Natural killer cell treated with Interleukin-12 subunit alpha and Interleukin-12 subunit beta and Interleukin-15 and Interleukin-18, amount 100 ng/mL, for 72 hours (primary cell): Measurements from ENCODE around the gene TMEM164. TPM values are rescaled to one million over a fixed set of nuclear protein-coding genes. Genes with fewer than 3 reads are reported as not detected.
A peak's percentile ranks its signal among the peaks of the same experiment; 100 is the strongest.

Experiments
- ATAC-seq, 2 donors: fragments of 150-1000 bp; cut with Tn5 transposase in 1 of 2; sonication (Bioruptor Pico), chemical (Tn5 transposase) in 1 of 2; 2 replicates each; pipeline ENCODE4 v1.10.0; 2021
- DNase-seq: peaks from one replicate; pipeline ENCODE4 v3.0.0; 2022; ENCODE audit warnings: low spot score
- H3K27ac Mint-ChIP-seq, 2 donors: 1 replicate in 1 of 2; 2 replicates in 1 of 2; pipeline ENCODE4 v1.8.0; 2022; ENCODE audit warnings: mixed read lengths in 2 of 2, mild to moderate bottlenecking in 1 of 2, moderate library complexity in 1 of 2
- H3K27me3 Mint-ChIP-seq, 2 donors: 1 replicate in 1 of 2; 2 replicates in 1 of 2; pipeline ENCODE4 v1.8.0; 2022; ENCODE audit warnings: mixed read lengths in 2 of 2
- H3K36me3 Mint-ChIP-seq: one replicate; pipeline ENCODE4 v1.8.0; 2022; ENCODE audit warnings: mixed read lengths
- H3K4me1 Mint-ChIP-seq, 2 donors: 1 replicate in 1 of 2; 2 replicates in 1 of 2; pipeline ENCODE4 v1.8.0; 2022; ENCODE audit warnings: low read depth in 2 of 2, mixed read lengths in 2 of 2, mild to moderate bottlenecking in 1 of 2
- H3K4me3 Mint-ChIP-seq: one replicate; pipeline ENCODE4 v1.8.0; 2022; ENCODE audit warnings: mixed read lengths
- H3K9me3 Mint-ChIP-seq: 2 replicates; pipeline ENCODE4 v1.8.0; 2022; ENCODE audit warnings: mixed read lengths
- total RNA-seq, 2 donors: library from RNA; stranded (reverse); gene quantifications; one replicate each; pipeline ENCODE4 v1.2.3, GENCODE V29; 2022

The TMEM164 gene
- total RNA-seq, 2 donors from 2014 or later = 29.6 to 41.0 TPM

DNA sequence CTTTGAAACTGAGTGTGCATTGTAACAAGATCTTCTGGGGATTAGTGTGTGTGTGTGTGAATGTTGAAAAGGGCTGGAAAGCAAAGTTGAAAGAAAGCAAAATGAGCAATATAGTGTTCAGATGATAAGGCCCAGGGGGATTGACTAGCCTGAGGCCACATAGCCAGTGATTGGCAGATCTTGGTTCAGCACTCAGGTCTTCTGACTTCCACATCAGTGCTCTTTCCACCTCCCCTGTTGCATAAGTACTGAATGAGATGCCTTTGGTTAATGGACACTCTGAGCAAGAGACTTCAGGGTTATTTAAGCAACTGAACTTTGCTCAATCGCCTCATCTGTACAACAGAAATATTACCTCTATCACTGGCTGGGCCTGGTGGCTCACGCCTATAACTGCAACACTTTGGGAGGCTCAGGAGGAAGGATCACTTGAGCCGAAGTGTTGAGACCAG is 120.4 kb downstream of the TMEM164 start:
- H3K36me3 Mint-ChIP-seq = no peaks in the 10 kb centered on the region
- no peak overlapping the region for H3K27ac Mint-ChIP-seq
- H3K4me1 Mint-ChIP-seq = peaks cover 0 to 4% of the 10 kb centered on the region in 2 donors
- ATAC-seq (no peak), DNase-seq (no peak)
- no peaks in the 10 kb centered on the region for H3K9me3 Mint-ChIP-seq
- H3K27me3 Mint-ChIP-seq = peaks cover 0 to 2% of the 10 kb centered on the region in 2 donors
- no peak overlapping the region for H3K4me3 Mint-ChIP-seq

DNA sequence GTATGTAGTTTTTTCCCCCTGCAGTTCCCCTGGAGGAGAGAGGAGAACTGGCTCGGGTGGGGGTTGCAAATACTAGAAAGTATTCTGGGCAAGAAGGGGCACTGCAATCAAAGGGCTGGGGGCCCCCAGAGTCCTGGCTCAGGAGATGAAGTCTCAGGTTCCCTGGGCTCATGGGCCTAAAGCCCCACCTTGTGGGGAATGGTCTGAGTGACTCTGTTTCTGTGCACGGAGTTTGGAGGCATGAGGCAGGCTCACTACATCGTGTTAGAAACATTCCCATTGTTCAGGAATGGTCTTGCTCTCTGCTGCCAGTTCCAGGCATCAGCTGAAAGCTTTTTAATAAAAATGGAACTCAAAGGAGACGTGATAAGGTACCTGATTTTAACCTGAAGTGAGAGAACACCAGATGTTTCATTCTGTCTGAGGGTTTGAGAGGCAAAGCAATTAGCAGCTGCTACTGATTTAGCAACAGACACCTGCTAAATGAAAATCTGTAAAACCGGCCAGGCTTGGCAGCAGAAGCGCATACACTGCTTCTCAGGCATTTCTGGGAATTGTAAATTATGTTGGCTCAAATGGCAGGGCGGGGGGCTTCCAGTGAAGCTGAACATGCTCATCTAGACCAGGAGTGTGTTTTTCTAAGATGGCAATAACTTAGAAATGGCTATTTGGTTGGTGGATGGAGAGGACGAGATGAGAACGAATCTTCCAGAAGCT is 122.7 kb downstream of the TMEM164 start:
- Mint-ChIP-seq H3K9me3 (no peaks in the 10 kb centered on the region), H3K36me3 (no peaks in the 10 kb centered on the region), H3K27me3 (peaks cover 0 to 2% of the 10 kb centered on the region in 2 donors), H3K4me3 (no peak overlapping the region), H3K4me1 (peaks cover 0 to 3% of the 10 kb centered on the region in 2 donors), H3K27ac (no peak overlapping the region)
- DNase-seq (no peak), ATAC-seq (no peak)

DNA sequence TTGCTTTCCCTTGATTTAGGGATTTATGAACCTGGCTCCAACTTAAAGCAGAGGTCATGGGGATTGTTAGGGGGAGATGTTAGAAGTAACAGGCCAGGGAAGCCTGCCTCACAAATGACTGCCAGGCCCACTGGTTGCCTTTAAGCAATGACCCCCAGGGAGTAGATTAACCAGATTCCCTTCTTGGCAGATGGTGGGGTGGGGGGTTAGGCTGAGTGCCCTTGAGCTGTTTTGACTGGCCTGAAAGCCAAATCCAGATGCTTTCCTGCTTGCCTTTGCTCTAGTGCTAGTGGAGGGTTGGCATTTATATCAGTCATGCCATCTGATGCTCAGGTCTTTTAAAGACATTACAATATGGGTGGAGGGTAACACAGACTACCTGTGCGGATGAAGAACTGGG is 128.1 kb downstream of the TMEM164 start:
- H3K9me3 Mint-ChIP-seq = no peaks in the 10 kb centered on the region
- no peaks in the 10 kb centered on the region for H3K27me3 Mint-ChIP-seq
- no peak overlapping the region for H3K27ac Mint-ChIP-seq
- DNase-seq = no peak
- H3K4me3 Mint-ChIP-seq = no peak overlapping the region
- peaks cover 12% of the 10 kb centered on the region in 2 donors for H3K4me1 Mint-ChIP-seq
- no peak for ATAC-seq
- no peaks in the 10 kb centered on the region for H3K36me3 Mint-ChIP-seq

DNA sequence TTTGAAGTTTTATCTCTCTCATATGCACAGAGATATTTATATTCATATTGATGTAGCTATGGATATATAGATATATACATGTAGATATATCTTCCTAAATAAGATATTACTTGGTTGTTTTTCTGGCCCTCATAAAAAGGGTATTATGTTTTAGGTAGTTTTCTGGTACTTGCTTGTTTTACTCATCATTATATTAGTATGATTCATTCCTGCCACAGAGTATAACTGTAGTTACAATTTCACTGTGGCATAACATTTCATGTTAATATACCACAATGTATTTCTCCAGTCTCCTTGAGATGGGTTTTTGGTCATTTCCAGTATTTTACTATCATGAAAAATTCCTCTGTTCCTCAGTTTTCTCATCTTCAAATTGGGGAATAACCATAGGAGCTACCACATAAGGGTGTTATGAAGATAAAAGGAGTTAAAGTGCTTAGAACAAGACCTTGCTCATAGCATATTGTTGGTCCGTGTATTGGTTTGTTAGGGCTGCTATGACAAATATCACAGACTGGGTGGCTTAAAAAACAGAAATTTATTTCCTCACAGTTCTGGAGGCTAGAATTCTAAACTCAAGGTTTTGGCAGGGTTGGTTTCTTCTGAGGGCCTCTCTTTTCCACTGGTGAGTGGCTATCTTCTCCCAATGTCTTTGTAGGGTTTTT is 129.7 kb downstream of the TMEM164 start:
- peak overlapping the region; percentile 54 for H3K4me3 Mint-ChIP-seq
- H3K9me3 Mint-ChIP-seq = no peaks in the 10 kb centered on the region
- DNase-seq (no peak), ATAC-seq (peak in 1 of 2 donors; percentile 70)
- H3K27me3 Mint-ChIP-seq = no peaks in the 10 kb centered on the region
- no peaks in the 10 kb centered on the region for H3K36me3 Mint-ChIP-seq
- H3K27ac Mint-ChIP-seq = peak overlapping the region in 1 of 2 donors; percentile 77
- H3K4me1 Mint-ChIP-seq = peaks cover 12% of the 10 kb centered on the region in 2 donors

DNA sequence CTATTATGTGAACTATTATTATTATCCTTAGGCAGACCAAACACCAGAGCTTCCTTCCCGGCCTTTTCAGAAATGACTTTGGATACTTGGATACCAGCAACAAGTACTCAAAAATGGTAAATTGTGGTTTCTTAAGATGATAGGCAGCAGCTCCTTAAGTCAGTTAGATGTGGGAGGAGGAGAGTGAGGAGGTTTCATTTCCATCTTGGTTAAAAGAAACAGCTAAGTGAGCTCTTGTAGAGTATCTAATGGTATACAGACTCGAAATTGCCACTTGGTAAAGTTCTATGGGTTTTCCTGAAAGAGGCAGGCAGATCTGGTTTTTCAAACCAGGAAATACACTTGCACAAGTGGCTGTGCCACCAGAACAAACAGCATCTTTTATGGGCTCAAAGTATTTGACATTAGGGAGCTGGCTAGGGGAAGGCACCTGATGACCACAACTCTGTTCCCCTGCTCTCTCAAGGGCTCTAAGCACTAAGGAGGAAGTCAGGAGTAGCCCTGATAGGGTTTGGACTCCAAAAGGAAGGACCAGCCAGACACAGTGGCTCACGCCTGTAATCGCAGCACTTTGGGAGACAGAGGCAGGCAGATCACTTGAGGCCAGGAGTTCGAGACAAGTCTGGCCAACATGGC is 130.9 kb downstream of the TMEM164 start:
- Mint-ChIP-seq H3K36me3 (no peaks in the 10 kb centered on the region), H3K27me3 (no peaks in the 10 kb centered on the region), H3K4me3 (peak overlapping the region; percentile 54), H3K9me3 (no peaks in the 10 kb centered on the region), H3K4me1 (peaks cover 12% of the 10 kb centered on the region in 2 donors), H3K27ac (peak overlapping the region; percentile 30 to 77)
- no peak for DNase-seq
- peak in 1 of 2 donors; percentile 61 for ATAC-seq

DNA sequence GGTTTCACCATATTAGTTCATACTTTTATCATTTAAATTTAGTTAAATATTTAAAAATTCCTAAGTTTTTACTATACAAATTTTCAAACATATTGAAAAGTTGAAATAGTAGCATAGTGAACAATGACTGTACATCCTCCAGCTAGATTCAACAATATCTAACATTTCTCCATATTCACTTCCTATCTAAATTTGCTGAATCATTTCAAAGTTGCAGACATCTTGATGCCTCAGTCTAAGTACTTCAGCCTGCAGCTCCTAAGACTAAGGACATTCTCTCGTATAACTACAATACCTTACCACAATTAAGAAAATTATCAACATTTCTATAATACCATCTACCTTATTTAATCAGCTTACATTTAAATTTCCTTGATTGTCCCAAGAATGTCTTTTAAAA is 132.7 kb downstream of the TMEM164 start:
- H3K4me1 Mint-ChIP-seq = peaks cover 12% of the 10 kb centered on the region in 2 donors
- H3K27me3 Mint-ChIP-seq = no peaks in the 10 kb centered on the region
- H3K4me3 Mint-ChIP-seq = no peak overlapping the region
- DNase-seq (no peak), ATAC-seq (no peak)
- H3K27ac Mint-ChIP-seq = no peak overlapping the region
- H3K9me3 Mint-ChIP-seq = no peaks in the 10 kb centered on the region
- H3K36me3 Mint-ChIP-seq = no peaks in the 10 kb centered on the region

DNA sequence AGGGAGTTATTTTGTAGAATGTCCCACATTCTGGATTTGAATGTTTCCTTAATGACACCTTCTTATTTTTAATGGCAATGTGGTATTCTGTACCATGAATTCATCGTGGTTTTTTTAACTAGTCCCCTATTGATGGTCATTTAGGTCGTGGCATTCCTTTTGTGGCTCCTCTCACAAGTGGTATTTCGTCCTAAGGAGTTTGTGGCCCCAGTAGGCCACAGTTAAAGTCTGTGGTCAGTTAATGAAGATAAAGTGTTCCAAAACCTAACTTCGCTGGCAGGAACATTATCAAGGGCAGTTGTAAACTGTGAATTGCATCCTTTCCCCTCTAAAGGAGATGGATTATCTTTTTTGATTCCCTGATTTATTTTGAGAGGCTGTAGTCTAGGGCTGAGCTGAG is 133.2 kb downstream of the TMEM164 start:
- H3K4me3 Mint-ChIP-seq = no peak overlapping the region
- no peak for ATAC-seq
- no peaks in the 10 kb centered on the region for H3K9me3 Mint-ChIP-seq
- H3K4me1 Mint-ChIP-seq = peaks cover 12 to 14% of the 10 kb centered on the region in 2 donors
- H3K27ac Mint-ChIP-seq = no peak overlapping the region
- H3K36me3 Mint-ChIP-seq = no peaks in the 10 kb centered on the region
- no peaks in the 10 kb centered on the region for H3K27me3 Mint-ChIP-seq
- no peak for DNase-seq

DNA sequence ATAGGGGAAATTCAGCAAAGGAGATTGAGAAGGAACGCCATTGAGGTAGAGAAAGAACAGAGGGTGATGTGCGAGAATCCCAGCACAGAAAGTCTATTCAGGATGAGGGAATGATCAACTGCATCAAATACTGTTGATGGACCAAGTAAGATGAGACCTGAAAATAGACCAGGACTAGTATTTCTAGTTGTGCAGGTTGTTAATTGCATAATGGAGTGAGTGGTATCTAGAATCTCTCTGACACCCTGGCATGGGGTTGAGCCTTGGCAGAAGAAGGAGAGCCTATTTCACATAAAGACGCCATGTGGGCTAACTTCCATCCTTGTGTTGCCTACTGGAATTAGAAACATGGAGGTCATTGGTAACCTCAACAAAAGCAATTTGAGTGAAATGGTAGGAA is 135.6 kb downstream of the TMEM164 start:
- Mint-ChIP-seq H3K36me3 (no peaks in the 10 kb centered on the region), H3K27ac (no peak overlapping the region), H3K4me1 (peaks cover 8 to 10% of the 10 kb centered on the region in 2 donors), H3K27me3 (no peaks in the 10 kb centered on the region), H3K4me3 (no peak overlapping the region), H3K9me3 (no peaks in the 10 kb centered on the region)
- DNase-seq (no peak), ATAC-seq (no peak)

DNA sequence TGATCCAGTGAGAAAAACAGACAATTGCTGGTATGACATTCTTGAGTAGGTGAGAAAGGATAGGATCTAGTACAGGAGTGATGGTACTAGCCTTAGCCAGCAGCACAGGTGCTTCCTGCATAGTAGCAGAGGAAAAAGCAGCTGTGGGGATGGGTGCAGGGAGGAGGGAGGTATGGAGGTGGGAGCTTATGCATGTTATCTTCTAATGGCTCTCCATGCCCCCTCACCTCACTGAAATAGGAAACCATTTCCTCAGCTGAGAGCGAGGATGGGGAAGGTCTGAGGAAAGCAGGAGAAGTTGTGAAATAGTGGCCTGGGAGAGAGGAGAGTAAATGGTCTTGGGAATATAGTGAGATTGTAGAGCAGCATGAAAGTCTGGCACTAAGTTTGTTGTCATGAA is 136.3 kb downstream of the TMEM164 start:
- H3K36me3 Mint-ChIP-seq = no peaks in the 10 kb centered on the region
- H3K4me1 Mint-ChIP-seq = peaks cover 3 to 5% of the 10 kb centered on the region in 2 donors
- H3K4me3 Mint-ChIP-seq = no peak overlapping the region
- no peaks in the 10 kb centered on the region for H3K27me3 Mint-ChIP-seq
- no peak overlapping the region for H3K27ac Mint-ChIP-seq
- no peaks in the 10 kb centered on the region for H3K9me3 Mint-ChIP-seq
- DNase-seq = no peak
- no peak for ATAC-seq

DNA sequence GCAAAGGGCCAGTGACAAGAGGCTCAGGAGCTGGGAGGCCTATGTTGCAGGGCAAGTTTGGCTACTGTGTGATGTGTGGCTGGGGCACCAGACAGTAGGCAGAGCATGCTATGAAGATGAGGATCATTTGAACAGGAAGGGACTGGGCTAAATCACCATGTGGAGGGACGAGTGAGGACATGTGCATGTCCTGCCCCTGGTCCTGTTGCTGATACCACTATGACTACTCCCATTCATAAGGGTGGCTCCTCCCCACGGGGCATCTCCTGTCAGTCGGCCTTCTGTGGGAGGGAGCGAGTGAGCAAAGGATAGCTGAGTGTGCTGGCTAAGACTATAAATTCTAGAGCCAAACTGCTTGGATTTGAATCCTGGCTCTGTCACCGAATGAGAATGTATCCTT is 139.2 kb downstream of the TMEM164 start:
- Mint-ChIP-seq H3K27ac (no peak overlapping the region), H3K36me3 (no peaks in the 10 kb centered on the region), H3K4me3 (no peak overlapping the region), H3K9me3 (no peaks in the 10 kb centered on the region), H3K4me1 (peaks cover 0 to 7% of the 10 kb centered on the region in 2 donors), H3K27me3 (no peaks in the 10 kb centered on the region)
- no peak for DNase-seq
- no peak for ATAC-seq

DNA sequence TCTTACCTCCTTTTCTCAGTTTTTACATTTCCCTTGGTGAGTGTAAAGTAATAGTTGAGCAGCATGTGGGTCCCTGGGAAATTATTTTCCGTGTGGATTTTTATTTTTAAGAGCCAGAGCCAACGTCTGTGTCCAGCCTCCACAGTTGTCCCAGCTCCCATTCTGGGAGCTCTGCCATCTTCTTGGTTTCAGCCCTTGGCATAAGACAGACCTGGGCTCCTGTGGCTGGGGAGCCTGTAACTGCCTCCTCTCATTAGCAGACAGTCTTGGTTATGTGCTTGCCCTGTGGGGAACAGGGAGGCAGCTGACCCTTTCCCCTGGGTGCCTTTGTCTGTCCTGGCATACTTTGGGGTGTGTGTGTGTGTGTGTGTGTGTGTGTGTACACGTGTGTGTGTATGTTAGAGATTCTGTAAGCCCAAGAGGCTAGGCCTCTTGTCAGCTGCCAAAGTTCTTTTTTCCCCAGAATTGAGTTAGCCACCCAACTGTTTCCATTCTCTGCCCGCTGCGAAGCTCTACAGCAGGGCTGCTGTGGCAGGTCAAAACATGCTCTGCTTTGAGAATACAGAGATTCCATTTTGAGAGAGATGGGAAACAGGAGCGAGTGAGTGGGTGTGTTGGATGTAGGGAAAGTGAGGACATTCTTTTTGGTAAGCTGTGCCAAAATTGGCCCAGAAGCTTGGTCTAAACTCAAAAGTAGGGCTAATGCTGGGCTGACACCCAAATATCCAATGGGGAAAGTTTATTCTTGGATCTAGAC is 140.7 kb downstream of the TMEM164 start:
- Mint-ChIP-seq H3K27me3 (peaks cover 0 to 3% of the 10 kb centered on the region in 2 donors), H3K4me3 (no peak overlapping the region), H3K4me1 (peaks cover 7 to 9% of the 10 kb centered on the region in 2 donors), H3K27ac (no peak overlapping the region), H3K36me3 (no peaks in the 10 kb centered on the region), H3K9me3 (no peaks in the 10 kb centered on the region)
- DNase-seq (no peak), ATAC-seq (no peak)

DNA sequence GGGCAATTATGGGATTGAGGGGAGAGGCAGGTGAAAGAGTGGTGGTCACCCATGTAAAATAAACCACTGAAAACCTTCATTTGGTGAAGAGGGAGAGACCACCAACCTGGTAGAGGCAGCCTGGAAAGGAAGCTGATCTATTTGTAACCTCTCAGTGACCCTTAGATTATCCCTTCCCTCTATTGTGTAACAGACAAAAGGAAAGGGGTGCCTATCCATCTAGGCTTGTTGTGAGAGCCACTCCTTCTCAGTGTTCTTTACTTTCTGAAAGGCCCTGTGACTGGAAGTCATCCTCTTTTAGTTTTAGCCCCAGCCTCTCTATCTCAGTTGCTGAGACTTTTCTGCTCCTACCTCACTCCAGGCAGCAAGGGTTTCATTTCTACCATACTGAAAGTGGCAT is 142.4 kb downstream of the TMEM164 start:
- Mint-ChIP-seq H3K36me3 (peaks cover 8% of the 10 kb centered on the region), H3K4me1 (peaks cover 7 to 9% of the 10 kb centered on the region in 2 donors), H3K9me3 (no peaks in the 10 kb centered on the region), H3K27ac (peak overlapping the region in 1 of 2 donors; percentile 20), H3K4me3 (no peak overlapping the region), H3K27me3 (peaks cover 0 to 3% of the 10 kb centered on the region in 2 donors)
- no peak for DNase-seq
- ATAC-seq = no peak

DNA sequence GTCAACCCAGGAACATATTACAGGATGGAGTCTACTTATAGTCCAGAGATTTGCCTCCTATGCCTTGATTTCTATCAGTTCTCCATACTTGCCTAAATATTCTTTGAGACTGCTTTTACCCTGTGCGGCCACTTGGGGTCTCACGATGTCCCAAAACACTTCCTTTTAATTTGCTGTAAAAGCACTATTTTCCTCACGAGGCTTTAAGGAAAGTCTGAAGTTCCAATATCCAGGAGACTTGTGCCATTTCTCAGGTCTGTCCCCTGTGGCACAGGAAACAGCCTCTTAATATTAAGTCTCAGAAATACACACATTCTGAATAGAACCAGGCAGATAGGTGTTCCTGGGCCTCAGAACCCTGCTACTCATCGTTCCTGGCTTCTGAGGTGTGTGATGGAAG is 142.9 kb downstream of the TMEM164 start:
- no peak for DNase-seq
- Mint-ChIP-seq H3K27me3 (peaks cover 0 to 3% of the 10 kb centered on the region in 2 donors), H3K27ac (peak overlapping the region in 1 of 2 donors; percentile 20), H3K9me3 (no peaks in the 10 kb centered on the region), H3K4me1 (peaks cover 7 to 9% of the 10 kb centered on the region in 2 donors), H3K4me3 (no peak overlapping the region), H3K36me3 (peaks cover 8% of the 10 kb centered on the region)
- peak in 1 of 2 donors; percentile 60 for ATAC-seq
